Psoas muscle (tissue), 8 donors: Measurements from ENCODE around the gene UBL7. TPM values are rescaled to one million over a fixed set of nuclear protein-coding genes. Genes with fewer than 3 reads are reported as not detected.

Source experiments
- ATAC-seq, 4 donors: fragments of 200-7000 bp; cut with Tn5 transposase; one replicate each; pipeline ENCODE4 v1.9.1; 2020; ENCODE audit warnings: moderate library complexity in 3 of 4, mild to moderate bottlenecking in 2 of 4
- DNase-seq, 2 donors: peaks; one replicate each; pipeline ENCODE4 v3.0.0-alpha.2; 2020
- H3K27ac ChIP-seq: fragments of 200-600 bp; one replicate; pipeline ENCODE4 v1.8.0; 2022
- H3K27me3 ChIP-seq, 3 donors: fragments of 200-600 bp in 1 of 3; one replicate each; pipeline versions ENCODE4 v1.6.1 to v1.8.0; 2013 to 2022; ENCODE audit warnings: low read length in 2 of 3, mild to moderate bottlenecking in 2 of 3, moderate library complexity in 1 of 3; ENCODE audit not compliant: insufficient read depth in 3 of 3
- H3K36me3 ChIP-seq, 2 donors: fragments of 200-600 bp in 1 of 2; one replicate each; pipeline versions ENCODE4 v1.6.1 to v1.8.0; 2013 to 2022; ENCODE audit warnings: low read depth in 1 of 2, mild to moderate bottlenecking in 1 of 2, moderate library complexity in 1 of 2; ENCODE audit not compliant: insufficient read depth in 1 of 2
- H3K4me1 ChIP-seq: fragments of 200-600 bp; one replicate; pipeline ENCODE4 v1.8.0; 2022
- H3K4me3 ChIP-seq: fragments of 200-600 bp; one replicate; pipeline ENCODE4 v1.8.0; 2022; ENCODE audit warnings: mild to moderate bottlenecking
- H3K9me3 ChIP-seq: fragments of 200-600 bp; one replicate; pipeline ENCODE4 v1.8.0; 2022
- whole genome bisulfite sequencing, 3 donors: extraction: QIAGEN DNeasy Blood & Tissue Kit; methylation state at CpG; one replicate each; pipeline versions ENCODE4 v1.1.6 to v1.1.7; 2013; 5-methylcytosine and 5-hydroxymethylcytosine counted together
- intact Hi-C, 2 donors: fragments of 100-400 bp; cut with DNase I; formaldehyde crosslinking; loops; one replicate each; pipeline versions ENCODE4 v1.11.0 to v1.14.2; 2022
- polyA plus RNA-seq, 3 donors: library from polyadenylated mRNA; stranded (reverse); fragments of 200-250 nt; gene quantifications; one replicate each; pipeline ENCODE4 v1.2.3, GENCODE V29; 2013
- total RNA-seq, 4 donors: library from RNA; stranded (reverse); fragmentation: NEBNext Ultra II Directional in 2 of 4; extraction: Animal tissue kit (Norgen Biotek cat#: 25700) in 2 of 4; gene quantifications; one replicate each; pipeline versions ENCODE4 v1.2.1 to v1.2.4, GENCODE V29; 2021 to 2023
- TF ChIP-seq, protein P1 (sequence below): fragments of 200-600 bp; IDR thresholded peaks from one replicate; pipeline ENCODE4 v1.8.0; 2022; ENCODE audit warnings: antibody characterized with exemption
- donor health status: healthy with polysubstance abuse.
- donor health status: DM: no; HTN: no; CAD: no; lungs with moderate emphysema.
- donor health status: Bipolar disorder and iron deficiency.
- donor health status: healthy.
- donor health status: DM: yes; HTN: yes; CAD: no.
- donor health status: DM: no; HTN: no; CAD: no.
- donor health status: DM: no; HTN: no; CAD: no.
- donor health status: DM: yes; HTN: yes; CAD: no.

Gene UBL7
- total and polyA plus RNA-seq, 7 donors, result 45.5 to 91.7 (median 61.3) TPM

DNA sequence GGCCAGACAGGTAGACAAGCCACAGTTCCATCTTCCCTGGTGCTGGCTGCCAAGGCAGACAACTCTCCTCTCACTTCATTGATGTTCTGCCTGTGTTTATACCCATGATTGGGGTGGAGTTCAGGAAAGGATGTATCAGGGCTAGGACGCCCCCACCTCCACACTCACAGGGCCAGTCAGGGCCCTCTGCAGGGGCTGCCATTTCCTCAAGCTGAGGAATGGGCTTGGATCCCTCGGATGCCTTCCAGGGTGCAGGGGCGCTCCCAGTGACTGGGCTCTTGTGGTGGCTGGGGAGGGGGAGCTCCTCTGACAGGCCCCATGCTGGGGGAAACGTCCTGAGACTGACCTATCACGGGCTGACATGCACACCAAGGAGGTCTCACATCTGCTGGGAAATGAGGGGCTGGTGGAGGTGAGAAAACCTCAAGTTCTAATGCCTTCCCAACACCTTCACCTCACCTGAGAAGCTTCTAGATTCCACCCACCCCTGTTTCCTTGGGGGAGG is 58.6 kb downstream of the UBL7 start:
- no peaks in the 10 kb centered on the region for H3K4me1 ChIP-seq
- TF ChIP-seq, protein P1, sequence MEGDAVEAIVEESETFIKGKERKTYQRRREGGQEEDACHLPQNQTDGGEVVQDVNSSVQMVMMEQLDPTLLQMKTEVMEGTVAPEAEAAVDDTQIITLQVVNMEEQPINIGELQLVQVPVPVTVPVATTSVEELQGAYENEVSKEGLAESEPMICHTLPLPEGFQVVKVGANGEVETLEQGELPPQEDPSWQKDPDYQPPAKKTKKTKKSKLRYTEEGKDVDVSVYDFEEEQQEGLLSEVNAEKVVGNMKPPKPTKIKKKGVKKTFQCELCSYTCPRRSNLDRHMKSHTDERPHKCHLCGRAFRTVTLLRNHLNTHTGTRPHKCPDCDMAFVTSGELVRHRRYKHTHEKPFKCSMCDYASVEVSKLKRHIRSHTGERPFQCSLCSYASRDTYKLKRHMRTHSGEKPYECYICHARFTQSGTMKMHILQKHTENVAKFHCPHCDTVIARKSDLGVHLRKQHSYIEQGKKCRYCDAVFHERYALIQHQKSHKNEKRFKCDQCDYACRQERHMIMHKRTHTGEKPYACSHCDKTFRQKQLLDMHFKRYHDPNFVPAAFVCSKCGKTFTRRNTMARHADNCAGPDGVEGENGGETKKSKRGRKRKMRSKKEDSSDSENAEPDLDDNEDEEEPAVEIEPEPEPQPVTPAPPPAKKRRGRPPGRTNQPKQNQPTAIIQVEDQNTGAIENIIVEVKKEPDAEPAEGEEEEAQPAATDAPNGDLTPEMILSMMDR, result no peak
- intact Hi-C loops, result no loop called here
- H3K27ac ChIP-seq, result no peak overlapping the region
- no peak overlapping the region for H3K4me3 ChIP-seq
- DNase-seq, result no peak
- WGBS, 3 donors, result 72 to 82% (median 81%) methylated on average over 5 of the region's 5 CpGs
- H3K27me3 ChIP-seq, result peaks cover 0 to 10% (median 0%) of the 10 kb centered on the region in 3 donors
- ATAC-seq, result no peak
- H3K36me3 ChIP-seq, result no peaks in the 10 kb centered on the region
- no peaks in the 10 kb centered on the region for H3K9me3 ChIP-seq

DNA sequence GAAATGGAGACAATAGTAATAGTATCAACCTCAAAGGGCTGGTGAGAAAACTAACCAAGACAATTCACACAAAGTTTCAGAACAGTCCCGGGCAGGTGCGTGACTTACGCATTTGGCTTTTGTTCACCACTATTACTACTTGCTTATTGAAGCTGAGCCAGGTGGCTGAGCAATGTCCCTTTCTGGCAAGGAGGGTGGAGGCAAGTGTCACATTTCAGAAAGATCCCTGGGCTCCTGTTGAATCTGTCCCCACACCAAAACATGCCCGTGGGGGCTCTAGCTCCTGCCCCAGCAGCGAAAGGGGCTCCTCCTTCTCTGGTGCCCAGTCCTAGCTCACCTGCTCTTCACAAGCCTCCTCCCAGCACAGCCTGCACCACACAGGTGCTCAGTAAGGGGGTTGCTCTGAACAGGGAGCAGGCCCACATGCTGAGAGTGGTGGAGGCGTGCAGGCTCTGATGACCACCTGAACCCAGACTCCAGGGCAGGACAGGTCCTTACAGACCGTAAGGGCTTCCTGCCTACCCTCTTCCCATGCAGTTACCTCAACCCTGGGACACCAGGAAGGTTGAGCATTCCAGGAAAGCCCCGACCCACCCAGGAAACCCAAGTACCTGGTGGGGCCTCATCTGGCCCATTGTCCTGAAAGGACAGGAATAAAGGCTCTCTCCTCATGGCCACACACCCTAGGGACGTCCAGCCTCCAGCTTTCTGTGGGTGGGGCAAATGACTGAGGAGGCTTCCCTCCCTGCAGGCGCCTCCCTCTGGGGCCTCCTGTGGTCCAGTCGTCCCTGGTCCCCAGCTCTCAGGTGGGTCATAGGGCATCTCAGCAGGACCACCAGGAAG is 59.8 kb downstream of the UBL7 start:
- Histone ChIP-seq H3K27ac (no peak overlapping the region), H3K36me3 (no peaks in the 10 kb centered on the region), H3K9me3 (no peaks in the 10 kb centered on the region), H3K4me1 (no peaks in the 10 kb centered on the region), H3K4me3 (no peak overlapping the region), H3K27me3 (peaks cover 0 to 10% (median 0%) of the 10 kb centered on the region in 3 donors)
- TF ChIP-seq, protein P1, result no peak
- ATAC-seq (peak in 3 of 4 donors; percentile 29 to 79 (median 68)), DNase-seq (no peak)
- intact Hi-C loops, result no loop called here
- WGBS, 3 donors, result 46 to 49% (median 46%) methylated on average over 11 of the region's 11 CpGs

DNA sequence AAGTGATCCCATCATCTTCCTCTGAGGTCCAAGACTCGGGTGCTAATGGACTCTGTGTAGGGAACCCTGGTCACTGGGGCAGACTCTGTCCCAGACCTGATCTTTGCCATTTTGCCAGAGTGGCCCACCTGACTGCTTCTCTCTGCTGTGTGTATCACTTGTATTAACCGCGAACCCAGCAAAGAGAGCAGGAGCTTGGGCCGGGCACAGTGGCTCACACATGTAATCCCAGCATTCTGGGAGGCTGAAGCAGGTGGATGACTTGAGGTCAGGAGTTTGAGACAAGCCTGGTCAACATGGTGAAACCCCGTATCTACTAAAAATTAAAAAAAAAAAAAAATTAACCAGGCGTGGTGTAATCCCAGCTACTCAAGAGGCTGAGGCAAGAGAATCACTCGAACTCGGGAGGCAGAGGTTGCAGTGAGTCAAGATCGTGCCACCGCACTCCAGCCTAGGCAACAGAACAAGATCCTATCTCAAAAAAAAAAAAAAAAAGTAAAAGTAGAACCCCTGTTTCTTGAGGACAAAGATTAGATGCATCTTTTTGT is 60.6 kb downstream of the UBL7 start:
- Histone ChIP-seq H3K4me3 (no peak overlapping the region), H3K4me1 (no peaks in the 10 kb centered on the region), H3K27ac (no peak overlapping the region), H3K9me3 (no peaks in the 10 kb centered on the region), H3K27me3 (peaks cover 0 to 10% (median 0%) of the 10 kb centered on the region in 3 donors), H3K36me3 (no peaks in the 10 kb centered on the region)
- intact Hi-C loops, result no loop called here
- no peak for ATAC-seq
- DNase-seq, result no peak
- 75 to 78% (median 78%) methylated on average over 10 of the region's 10 CpGs for WGBS, 3 donors
- TF ChIP-seq, protein P1, result no peak

DNA sequence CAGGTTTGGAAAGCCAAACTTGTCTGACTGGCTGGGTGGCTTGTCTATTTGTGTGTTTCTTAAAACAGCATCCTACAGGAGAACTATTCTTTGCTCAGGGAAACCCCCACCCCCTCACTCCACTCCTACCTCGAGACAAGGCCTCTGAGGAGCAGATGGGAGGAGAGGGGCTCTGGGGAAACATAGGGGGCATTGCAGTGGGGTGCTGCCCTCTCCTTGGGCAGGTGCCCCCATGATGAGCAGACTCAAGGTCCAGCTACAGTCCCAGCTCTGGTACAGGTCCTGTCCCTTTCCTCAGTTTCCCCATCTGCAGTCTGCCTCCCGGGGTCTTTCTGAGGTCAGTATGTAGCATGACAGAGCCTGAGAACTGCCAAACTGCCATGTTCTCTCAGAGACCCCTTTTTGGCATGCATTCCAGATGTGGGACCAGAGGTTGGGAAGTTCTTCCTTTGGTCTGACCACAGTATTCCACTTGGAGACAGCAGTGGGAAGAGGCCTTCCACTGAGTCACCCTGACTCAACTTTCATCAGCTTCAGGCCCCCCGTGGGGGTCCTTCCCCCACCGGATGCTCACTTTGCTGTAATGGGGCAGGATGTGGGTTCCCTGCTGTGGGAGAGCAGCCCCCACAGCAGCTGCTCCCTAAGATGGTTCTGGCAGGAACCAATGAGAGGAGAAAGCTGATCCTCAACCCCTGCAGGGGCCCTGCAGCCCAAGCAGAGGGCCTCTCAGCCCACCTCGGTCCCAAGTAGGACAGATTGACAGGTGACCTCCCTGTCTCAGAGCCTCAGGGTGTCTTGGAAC is 61.2 kb downstream of the UBL7 start:
- H3K27me3 ChIP-seq, result peaks cover 0 to 10% (median 0%) of the 10 kb centered on the region in 3 donors
- H3K36me3 ChIP-seq, result no peaks in the 10 kb centered on the region
- no peak for ATAC-seq
- intact Hi-C loops, result no loop called here
- no peaks in the 10 kb centered on the region for H3K4me1 ChIP-seq
- no peak overlapping the region for H3K4me3 ChIP-seq
- no peak overlapping the region for H3K27ac ChIP-seq
- no peaks in the 10 kb centered on the region for H3K9me3 ChIP-seq
- WGBS, 3 donors, result 24 to 41% (median 32%) methylated on average over 5 of the region's 5 CpGs
- DNase-seq, result no peak
- TF ChIP-seq, protein P1, result no peak
